GM12875 (cell line): ENCODE results near the gene TOMM20.

Experiments used
- H3K4me3 ChIP-seq: one replicate; pipeline ENCODE4 v1.5.1; 2011; ENCODE audit warnings: low read depth, low read length, control low read depth
- TF ChIP-seq, protein P1 (sequence below): IDR thresholded peaks from 2 replicates; pipeline ENCODE4 v1.5.1; 2011; ENCODE audit warnings: low read depth, mild to moderate bottlenecking, control low read depth, inconsistent platforms, low read length, moderate library complexity, borderline replicate concordance; ENCODE audit not compliant: insufficient read depth

The TOMM20 gene

DNA sequence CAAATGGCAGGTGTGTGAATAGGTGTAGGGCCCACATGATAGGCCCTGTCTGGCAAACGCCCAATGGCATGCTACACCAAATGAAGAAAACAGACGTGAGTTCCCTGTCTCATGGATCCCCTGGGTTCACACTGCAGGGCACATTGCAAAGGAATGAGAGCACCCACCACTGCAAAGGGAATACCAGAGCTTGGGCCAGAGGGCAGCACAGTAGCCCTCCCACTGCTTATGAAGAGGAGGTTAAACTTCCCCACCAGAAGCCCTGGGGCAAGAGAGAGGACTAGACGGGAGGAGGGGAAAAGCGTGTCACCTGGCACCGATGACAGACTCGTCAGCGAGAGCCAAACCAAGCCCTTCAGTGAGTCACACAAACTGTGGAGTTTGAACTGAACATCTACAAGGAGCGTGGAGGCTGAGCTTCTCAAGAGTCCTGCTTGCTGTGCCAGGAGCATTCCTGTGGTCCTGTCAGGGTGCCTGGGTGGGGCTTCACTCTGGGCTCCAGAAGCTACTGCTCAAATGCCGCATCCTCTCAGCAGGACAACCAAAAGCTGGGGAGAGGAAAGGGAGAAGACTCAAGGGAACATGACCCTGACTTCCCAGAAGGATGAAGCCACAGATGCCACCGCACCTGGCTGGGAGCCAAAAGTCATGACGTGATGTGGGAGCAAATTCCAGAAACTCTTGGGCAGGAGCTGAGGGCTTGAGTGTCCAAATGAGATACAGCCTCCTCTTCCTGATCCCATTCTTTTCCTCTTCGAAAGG lies 61.1 kb downstream of the TOMM20 start:
- TF ChIP-seq, protein P1, sequence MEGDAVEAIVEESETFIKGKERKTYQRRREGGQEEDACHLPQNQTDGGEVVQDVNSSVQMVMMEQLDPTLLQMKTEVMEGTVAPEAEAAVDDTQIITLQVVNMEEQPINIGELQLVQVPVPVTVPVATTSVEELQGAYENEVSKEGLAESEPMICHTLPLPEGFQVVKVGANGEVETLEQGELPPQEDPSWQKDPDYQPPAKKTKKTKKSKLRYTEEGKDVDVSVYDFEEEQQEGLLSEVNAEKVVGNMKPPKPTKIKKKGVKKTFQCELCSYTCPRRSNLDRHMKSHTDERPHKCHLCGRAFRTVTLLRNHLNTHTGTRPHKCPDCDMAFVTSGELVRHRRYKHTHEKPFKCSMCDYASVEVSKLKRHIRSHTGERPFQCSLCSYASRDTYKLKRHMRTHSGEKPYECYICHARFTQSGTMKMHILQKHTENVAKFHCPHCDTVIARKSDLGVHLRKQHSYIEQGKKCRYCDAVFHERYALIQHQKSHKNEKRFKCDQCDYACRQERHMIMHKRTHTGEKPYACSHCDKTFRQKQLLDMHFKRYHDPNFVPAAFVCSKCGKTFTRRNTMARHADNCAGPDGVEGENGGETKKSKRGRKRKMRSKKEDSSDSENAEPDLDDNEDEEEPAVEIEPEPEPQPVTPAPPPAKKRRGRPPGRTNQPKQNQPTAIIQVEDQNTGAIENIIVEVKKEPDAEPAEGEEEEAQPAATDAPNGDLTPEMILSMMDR = no peak
- no peak overlapping the region for H3K4me3 ChIP-seq

DNA sequence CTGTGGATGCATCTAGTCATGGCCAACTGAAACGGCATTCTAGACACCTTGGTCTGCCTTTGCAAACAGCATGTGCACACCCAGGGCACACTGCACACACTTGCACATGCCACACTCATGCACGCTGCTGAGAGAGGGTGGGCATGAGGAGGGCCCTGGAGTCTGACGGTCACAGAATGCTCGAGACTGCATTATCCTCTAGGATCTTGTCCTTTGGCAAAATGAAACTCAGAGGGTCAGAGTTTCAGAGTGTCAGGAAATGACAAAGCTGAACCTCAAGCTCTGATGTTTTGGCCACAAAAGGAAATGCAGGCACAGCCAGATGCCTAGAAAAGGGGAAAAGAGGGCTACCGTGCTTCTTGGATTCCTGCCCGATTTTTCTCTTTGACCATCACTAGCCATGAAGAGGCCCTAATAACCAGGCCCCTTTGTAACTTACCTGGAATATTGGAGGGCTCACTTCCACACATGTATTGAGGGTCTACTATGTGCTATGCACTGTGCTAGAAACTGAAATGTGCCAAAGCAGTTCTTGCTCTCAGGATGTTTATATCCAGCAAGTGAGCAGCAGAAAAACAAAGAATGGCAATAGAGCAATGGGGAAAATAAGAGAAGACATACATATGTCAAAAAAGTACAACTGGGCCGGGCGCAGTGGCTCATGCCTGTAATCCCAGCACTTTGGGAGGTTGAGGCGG lies 65.4 kb downstream of the TOMM20 start:
- TF ChIP-seq, protein P1 = no peak
- no peak overlapping the region for H3K4me3 ChIP-seq

DNA sequence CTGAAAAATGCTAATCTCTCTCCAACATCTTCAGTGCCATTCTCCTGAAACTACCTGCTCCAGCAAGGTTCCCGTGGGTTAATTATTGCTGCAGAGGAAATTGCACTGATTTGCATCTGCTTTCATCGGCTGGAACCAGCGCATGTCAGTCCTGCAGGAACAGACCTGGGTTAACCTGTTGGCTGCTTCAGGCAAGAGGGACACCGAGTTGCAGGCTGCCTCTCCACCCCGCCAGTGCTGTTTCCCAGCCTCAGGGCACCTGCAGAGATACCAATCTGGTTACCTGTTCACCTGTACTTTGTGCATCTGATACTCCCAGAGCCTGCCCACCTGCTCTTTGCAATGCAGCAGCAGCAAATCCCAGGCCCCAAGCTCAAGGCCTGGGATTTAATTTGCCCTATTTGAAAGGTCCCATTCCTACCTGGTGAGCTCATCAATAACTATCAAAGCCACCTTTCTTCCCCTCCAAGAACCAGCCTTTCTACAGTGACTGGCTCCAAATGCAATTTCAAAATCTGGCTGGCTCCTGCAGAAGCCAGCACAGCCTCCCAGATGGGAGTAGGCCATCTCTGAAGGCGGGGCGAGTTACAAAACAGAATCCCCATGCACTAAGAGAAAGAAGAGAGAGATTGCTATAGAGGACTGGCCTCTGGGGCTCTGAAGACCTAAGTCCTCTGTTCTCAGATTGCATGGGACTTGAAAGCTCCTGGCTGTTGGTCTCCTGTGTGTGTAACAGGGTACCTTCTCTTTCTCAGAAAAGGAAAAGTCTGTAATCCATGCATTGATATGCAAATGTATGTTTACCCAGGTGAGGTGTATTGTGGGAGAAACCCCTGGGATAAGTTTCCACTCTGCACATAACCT lies 67.8 kb downstream of the TOMM20 start:
- no peak overlapping the region for H3K4me3 ChIP-seq

More for the DNA sequence above, 67.8 kb downstream of the TOMM20 start:
- TF ChIP-seq, protein P1 = no peak
